Subcutaneous adipose tissue (tissue), 4 donors: ENCODE measurements around the gene SPON2. TPM values are rescaled to one million over a fixed set of nuclear protein-coding genes. Genes with fewer than 3 reads are reported as not detected.

Experiments used
- total RNA-seq, 4 donors: library from RNA; depleted of rRNA; stranded (reverse); fragments of >200 nt; gene quantifications; one replicate each; pipeline ENCODE4 v1.1.0, GENCODE V29; 2016
- TF ChIP-seq, protein P1 (sequence below): fragments of 450-650 bp; IDR thresholded peaks from one replicate; pipeline ENCODE4 v1.5.1; 2016; ENCODE audit warnings: low read depth, mild to moderate bottlenecking, control low read depth, antibody characterized with exemption, moderate library complexity

SPON2 gene
- 10 to 100 TPM; 14.3 to 67.2 (median 46.4) TPM for total RNA-seq

DNA sequence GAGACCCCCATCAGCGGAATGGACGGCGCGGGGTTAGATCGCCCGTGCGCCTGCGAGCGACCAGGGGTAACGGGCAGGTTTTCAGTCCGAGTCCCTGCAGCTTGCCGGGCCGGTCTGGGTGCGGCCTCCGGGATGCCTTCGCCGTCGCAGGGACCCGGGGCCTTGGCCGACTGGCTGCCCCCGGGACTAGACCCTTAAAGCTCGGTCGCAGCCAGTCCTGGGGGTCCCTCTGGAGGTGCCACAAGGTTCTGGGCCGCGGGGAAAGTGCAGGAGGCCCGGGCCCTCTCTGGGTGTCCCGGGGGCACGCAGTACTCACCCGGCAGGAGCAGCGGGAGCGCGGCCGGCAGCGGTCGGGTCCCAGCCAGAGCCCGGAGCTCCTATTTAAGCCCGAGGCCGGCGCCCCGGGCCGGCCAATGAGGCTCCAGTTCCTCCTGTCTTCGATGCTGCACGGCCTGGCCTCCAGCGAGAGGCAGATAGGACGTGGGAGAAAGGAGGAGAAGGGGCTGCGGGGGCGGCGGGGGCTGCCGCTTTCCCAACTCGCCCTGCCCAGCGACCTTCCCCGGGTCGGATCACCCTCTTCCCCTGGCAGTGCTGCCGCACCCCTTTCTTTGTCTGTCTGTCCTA lies at the start of gene SPON2:
Gene SPON2 (minus strand): TSS at position 356 of the 624 bp plus-strand sequence.
- TF ChIP-seq, protein P1, sequence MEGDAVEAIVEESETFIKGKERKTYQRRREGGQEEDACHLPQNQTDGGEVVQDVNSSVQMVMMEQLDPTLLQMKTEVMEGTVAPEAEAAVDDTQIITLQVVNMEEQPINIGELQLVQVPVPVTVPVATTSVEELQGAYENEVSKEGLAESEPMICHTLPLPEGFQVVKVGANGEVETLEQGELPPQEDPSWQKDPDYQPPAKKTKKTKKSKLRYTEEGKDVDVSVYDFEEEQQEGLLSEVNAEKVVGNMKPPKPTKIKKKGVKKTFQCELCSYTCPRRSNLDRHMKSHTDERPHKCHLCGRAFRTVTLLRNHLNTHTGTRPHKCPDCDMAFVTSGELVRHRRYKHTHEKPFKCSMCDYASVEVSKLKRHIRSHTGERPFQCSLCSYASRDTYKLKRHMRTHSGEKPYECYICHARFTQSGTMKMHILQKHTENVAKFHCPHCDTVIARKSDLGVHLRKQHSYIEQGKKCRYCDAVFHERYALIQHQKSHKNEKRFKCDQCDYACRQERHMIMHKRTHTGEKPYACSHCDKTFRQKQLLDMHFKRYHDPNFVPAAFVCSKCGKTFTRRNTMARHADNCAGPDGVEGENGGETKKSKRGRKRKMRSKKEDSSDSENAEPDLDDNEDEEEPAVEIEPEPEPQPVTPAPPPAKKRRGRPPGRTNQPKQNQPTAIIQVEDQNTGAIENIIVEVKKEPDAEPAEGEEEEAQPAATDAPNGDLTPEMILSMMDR, result no peak

DNA sequence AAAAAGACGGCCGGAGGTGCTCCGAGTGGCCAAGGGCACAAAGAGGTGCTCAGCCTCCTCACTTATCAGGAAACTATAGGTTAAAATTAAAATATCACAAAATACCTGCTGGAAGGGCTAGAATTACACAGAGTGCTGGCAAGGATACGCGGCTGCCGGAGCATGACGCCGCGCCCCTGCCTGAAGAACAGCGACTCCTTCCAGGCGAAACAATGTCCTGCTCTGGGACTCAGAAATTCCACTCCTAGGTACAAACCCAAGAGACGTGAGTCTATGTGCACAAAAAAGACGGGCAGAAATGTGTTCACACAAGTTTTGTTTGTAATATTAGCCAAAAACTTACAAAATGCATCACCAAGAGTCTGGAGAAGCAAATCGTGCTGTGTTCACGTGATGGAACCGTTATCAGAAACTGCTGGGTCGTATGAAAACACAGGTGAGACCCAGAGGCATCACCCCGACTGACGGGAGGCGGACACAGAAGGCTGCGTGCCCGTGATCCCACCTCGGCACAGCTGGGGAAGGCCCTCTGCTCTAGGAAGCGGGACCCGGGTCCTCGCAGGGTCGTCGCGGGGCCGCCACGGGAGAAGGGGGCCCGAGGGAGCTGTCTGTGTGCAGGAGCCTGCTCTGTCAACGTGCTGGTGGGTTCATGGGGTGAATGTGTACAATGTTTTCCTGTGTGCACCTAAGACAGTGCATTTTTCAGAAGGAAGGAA lies 48.9 kb upstream of the SPON2 start:
- TF ChIP-seq, protein P1, result no peak

DNA sequence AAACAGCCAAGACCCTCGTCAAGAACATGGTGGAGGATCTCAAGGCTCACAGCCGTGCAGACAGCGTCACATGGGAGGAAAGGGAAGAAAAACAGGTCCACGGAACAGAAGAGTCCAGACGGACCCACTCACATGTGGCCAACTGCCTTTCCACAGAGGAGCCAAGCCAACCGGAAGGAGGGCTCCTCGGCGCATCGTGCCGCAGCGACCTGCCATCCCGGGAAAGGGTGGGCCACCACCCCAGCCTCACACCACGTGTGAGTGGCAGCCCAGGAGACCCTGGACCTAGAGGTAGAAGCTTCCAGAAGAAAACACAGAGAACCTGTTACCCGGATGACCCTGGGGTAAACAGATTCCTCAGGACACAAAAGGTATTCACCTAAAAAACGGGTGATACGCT lies 48.2 kb upstream of the SPON2 start:
- TF ChIP-seq, protein P1, result no peak

DNA sequence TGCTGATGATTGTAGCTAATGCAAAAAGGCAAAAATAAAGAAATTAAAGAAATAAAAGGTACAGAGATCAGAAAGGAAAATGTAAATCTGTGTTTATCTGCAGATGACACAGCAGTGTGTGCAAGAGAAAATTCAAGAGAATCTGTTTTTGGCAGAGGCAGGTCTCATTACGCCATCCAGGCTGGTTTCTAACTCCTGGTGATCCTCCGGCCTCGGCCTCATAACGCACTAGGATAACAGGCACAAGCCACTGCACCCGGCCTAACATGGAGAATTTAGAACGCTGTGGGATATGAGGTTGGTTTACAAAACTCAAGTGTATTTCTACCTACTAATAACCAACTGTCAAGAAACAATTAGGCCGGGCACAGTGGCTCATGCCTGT lies 47.2 kb upstream of the SPON2 start:
- TF ChIP-seq, protein P1, result no peak

DNA sequence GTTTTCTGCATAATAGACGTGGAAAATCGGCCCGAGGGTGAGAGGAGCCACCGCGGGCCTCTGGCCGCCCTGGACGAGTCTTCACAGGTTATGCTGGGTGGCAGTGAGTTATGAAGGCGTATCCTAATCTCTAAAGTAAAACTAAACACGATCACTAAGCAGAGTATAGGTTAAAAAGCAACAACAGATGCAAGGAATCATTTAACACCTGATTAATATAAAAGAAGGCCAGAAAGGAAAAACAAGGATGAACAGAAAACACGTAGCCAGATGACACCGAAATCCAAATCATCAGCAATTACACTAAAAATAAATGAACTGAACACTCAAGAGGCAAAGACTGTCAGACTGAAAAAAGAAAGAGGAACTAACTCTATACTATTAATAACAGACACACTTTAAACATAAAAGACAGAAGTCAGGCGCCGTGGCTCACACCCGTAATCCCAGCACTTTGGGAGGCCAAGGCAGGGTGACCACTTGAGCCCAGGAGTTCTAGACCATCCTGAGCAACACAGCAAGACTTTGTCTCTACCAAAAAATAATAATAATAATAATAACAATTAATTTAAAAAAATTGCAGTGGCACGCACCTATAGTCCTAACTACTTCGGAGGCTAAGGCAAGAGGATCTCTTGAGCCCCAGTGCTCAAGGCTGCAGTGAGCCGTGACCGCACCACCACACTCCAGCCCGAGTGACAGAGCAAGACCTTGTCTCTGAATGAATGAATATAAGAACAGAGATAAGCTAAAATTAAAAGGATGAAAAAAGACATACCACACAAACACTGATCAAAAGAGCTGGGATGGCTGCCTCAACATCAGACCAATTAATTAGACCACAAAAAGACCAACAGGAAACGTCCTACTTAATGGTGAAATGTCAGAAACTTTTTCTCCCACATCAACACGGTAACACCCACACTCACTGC lies 46.5 kb upstream of the SPON2 start:
- TF ChIP-seq, protein P1, result no peak

DNA sequence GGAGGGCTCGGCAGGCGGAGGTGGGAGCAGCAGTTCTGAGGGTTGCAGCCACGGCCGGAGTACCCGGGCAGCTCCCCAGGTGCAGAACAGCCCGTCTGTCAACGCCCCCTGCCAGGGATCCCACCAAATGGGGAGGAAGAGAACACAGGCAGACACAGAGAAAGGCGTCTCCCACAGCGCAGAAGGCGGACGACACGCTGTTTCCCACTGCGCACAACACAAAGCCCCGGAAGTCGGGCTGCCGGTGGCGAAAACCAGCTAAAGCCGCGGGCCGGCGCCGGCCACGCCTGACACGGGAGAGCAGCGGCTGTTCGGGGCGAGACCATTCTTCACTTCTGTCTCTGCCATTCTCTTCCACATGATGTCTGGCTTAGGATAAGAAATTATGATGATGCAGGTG lies 45.0 kb upstream of the SPON2 start:
- TF ChIP-seq, protein P1, result no peak

DNA sequence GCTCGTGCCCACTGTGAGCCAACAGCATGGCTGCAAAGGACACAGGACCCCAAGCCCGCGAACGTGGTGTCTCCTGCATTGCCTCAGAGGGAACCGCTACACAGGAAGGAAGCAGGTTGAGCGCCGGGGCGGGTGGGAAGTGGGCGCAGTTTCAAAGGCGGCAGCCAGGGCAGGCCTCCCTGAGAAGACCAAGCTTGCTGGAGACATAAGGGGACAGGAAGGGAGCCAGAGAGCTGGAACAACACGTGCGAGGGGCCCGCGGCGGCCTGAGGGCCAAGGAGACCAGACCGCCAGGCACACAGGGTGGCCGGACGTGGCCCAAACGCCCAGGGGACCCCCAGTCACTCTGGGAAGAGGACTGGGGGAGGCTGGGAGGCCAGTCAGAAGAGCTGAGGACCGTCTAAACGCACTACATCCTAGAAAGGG lies 44.5 kb upstream of the SPON2 start:
- TF ChIP-seq, protein P1, result no peak
